Prostate gland (tissue), 2 donors: ENCODE data around the gene TSTD2. TPM values are rescaled to one million over a fixed set of nuclear protein-coding genes. Genes with fewer than 3 reads are reported as not detected.

ENCODE experiments used
- DNase-seq: peaks from one replicate; pipeline ENCODE4 v3.0.0-alpha.2; 2019; ENCODE audit warnings: low spot score
- H3K27ac ChIP-seq, 2 donors: fragments of 200-600 bp; sonication (generic); 2 replicates each; pipeline ENCODE4 v1.5.1; 2017 to 2019
- H3K27me3 ChIP-seq: fragments of 200-600 bp; sonication (generic); replicated peaks from 2 replicates; pipeline ENCODE4 v1.5.1; 2019; ENCODE audit not compliant: insufficient read depth
- H3K36me3 ChIP-seq, 2 donors: fragments of 200-600 bp; sonication (generic); 1 replicate in 1 of 2; 2 replicates in 1 of 2; pipeline versions ENCODE4 v1.5.1 to v1.8.1; 2017 to 2019
- H3K4me1 ChIP-seq: fragments of 200-600 bp; sonication (generic); replicated peaks from 2 replicates; pipeline ENCODE4 v1.5.1; 2019
- H3K4me3 ChIP-seq, 2 donors: fragments of 200-600 bp; sonication (generic); 2 replicates each; pipeline ENCODE4 v1.5.1; 2017 to 2019
- H3K9me3 ChIP-seq: fragments of 200-600 bp; sonication (generic); 2 replicates; pipeline ENCODE4 v1.5.1; 2017
- POLR2A ChIP-seq: fragments of 450-650 bp; IDR thresholded peaks from one replicate; pipeline ENCODE4 v1.6.1; 2016; ENCODE audit warnings: antibody characterized with exemption, mild to moderate bottlenecking
- POLR2AphosphoS5 ChIP-seq: sonication (generic); formaldehyde crosslinking; IDR thresholded peaks from one replicate; pipeline ENCODE4 v1.6.1; 2017; ENCODE audit warnings: antibody characterized with exemption
- WGBS: methylation state at CpG from one replicate; pipeline ENCODE4 v1.1.5; 2018; 5-methylcytosine and 5-hydroxymethylcytosine counted together
- intact Hi-C: fragments of 100-400 bp; cut with DNase I; formaldehyde crosslinking; loops from one replicate; pipeline ENCODE4 v1.14.2; 2022
- total RNA-seq, 2 donors: library from RNA; depleted of rRNA; stranded (reverse); fragments of >200 nt; gene quantifications; one replicate each; pipeline ENCODE4 v1.1.0, GENCODE V29; 2016
- TF ChIP-seq, protein P1 (sequence below), 4 experiments: fragments of 200-600 bp in 2 of 4; fragments of 450-650 bp in 2 of 4; sonication (generic) in 2 of 4; IDR thresholded peaks; 1 replicate in 3 of 4; 2 replicates in 1 of 4; pipeline ENCODE4 v1.5.1; 2016 to 2019; ENCODE audit warnings: antibody characterized with exemption in 4 of 4, mild to moderate bottlenecking in 2 of 4, moderate library complexity in 2 of 4

The TSTD2 gene
- total RNA-seq, 2 donors from 2014 or later = 14.6 to 24.5 TPM

DNA sequence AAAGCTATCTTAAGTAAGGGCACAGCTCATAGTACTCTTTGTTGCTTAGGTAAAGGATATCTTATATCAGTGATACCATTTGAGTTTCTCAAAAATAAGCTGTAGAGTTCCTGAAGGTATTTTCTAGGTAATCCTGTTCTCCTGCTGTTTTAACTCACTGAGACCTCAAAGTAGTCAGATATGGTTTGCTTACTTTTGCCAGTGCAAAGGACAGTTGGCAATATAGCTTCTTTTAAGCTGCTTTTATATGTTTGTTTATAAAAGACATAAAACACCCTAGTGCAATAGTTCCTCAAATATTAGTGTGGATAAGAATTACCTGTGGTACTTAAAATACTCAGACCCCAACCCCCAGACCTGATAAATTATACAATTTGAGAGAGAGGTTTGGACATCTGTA, 12.6 kb upstream of the TSTD2 start:
- Histone ChIP-seq H3K9me3 (no peaks in the 10 kb centered on the region), H3K27ac (no peak overlapping the region), H3K4me3 (no peak overlapping the region), H3K36me3 (no peaks in the 10 kb centered on the region), H3K27me3 (no peaks in the 10 kb centered on the region), H3K4me1 (no peaks in the 10 kb centered on the region)
- TF ChIP-seq, protein P1, sequence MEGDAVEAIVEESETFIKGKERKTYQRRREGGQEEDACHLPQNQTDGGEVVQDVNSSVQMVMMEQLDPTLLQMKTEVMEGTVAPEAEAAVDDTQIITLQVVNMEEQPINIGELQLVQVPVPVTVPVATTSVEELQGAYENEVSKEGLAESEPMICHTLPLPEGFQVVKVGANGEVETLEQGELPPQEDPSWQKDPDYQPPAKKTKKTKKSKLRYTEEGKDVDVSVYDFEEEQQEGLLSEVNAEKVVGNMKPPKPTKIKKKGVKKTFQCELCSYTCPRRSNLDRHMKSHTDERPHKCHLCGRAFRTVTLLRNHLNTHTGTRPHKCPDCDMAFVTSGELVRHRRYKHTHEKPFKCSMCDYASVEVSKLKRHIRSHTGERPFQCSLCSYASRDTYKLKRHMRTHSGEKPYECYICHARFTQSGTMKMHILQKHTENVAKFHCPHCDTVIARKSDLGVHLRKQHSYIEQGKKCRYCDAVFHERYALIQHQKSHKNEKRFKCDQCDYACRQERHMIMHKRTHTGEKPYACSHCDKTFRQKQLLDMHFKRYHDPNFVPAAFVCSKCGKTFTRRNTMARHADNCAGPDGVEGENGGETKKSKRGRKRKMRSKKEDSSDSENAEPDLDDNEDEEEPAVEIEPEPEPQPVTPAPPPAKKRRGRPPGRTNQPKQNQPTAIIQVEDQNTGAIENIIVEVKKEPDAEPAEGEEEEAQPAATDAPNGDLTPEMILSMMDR (IDR thresholded peaks at IDR 0.05) = no peak
- TF ChIP-seq POLR2A (no peak), POLR2AphosphoS5 (no peak)
- no peak for DNase-seq
- intact Hi-C loops = no loop called here

GRCh38 chr9:97640325-97640724, 7.2 kb upstream of the TSTD2 start:
- no peak overlapping the region for H3K27ac ChIP-seq
- TF ChIP-seq POLR2A = no peak
- TF ChIP-seq, protein P1 (IDR thresholded peaks at IDR 0.05) = no peak
- no peaks in the 10 kb centered on the region for H3K9me3 ChIP-seq
- no peaks in the 10 kb centered on the region for H3K4me1 ChIP-seq
- peak; percentile 8 for DNase-seq
- H3K27me3 ChIP-seq = no peaks in the 10 kb centered on the region
- intact Hi-C loops = no loop called here
- 76% methylated on average over 2 of the region's 2 CpGs for whole genome bisulfite sequencing
- H3K36me3 ChIP-seq = no peaks in the 10 kb centered on the region
- H3K4me3 ChIP-seq = no peak overlapping the region

GRCh38 chr9:97638666-97639065, 5.5 kb upstream of the TSTD2 start:
- Histone ChIP-seq H3K27ac (no peak overlapping the region), H3K36me3 (no peaks in the 10 kb centered on the region), H3K27me3 (no peaks in the 10 kb centered on the region), H3K9me3 (no peaks in the 10 kb centered on the region), H3K4me3 (no peak overlapping the region), H3K4me1 (no peaks in the 10 kb centered on the region)
- TF ChIP-seq, protein P1 (IDR thresholded peaks at IDR 0.05) = no peak
- no peak for TF ChIP-seq POLR2A
- TF ChIP-seq POLR2AphosphoS5 = no peak
- DNase-seq = no peak
- intact Hi-C loops = no loop called here
- WGBS = 58% methylated on average over 3 of the region's 3 CpGs

- DNase-seq = no peak
- H3K9me3 ChIP-seq = no peaks in the 10 kb centered on the region
- H3K27me3 ChIP-seq = no peaks in the 10 kb centered on the region
- no peak overlapping the region for H3K4me3 ChIP-seq
- TF ChIP-seq POLR2AphosphoS5 = no peak
- no peak for TF ChIP-seq POLR2A
- TF ChIP-seq, protein P1 (IDR thresholded peaks at IDR 0.05) = no peak
- WGBS = 86% methylated on average over 3 of the region's 3 CpGs
- no peaks in the 10 kb centered on the region for H3K36me3 ChIP-seq
- intact Hi-C loops = no loop called here
- H3K4me1 ChIP-seq = no peaks in the 10 kb centered on the region
- no peak overlapping the region for H3K27ac ChIP-seq
Observed at GRCh38 chr9:97636903-97637302, 3.7 kb upstream of the TSTD2 start.

GRCh38 chr9:97635026-97635425, 1.9 kb upstream of the TSTD2 start:
- 66% methylated on average over 7 of the region's 7 CpGs for WGBS

More at GRCh38 chr9:97635026-97635425, 1.9 kb upstream of the TSTD2 start:
- intact Hi-C loops = no loop called here
- Histone ChIP-seq H3K9me3 (no peaks in the 10 kb centered on the region), H3K27ac (no peak overlapping the region), H3K4me3 (no peak overlapping the region), H3K27me3 (no peaks in the 10 kb centered on the region), H3K4me1 (no peaks in the 10 kb centered on the region), H3K36me3 (no peaks in the 10 kb centered on the region)
- DNase-seq = no peak
- TF ChIP-seq POLR2AphosphoS5 = no peak
- TF ChIP-seq POLR2A = no peak
- TF ChIP-seq, protein P1 (IDR thresholded peaks at IDR 0.05) = no peak
